ENCODE measurements around the gene ASXL3.

DNA sequence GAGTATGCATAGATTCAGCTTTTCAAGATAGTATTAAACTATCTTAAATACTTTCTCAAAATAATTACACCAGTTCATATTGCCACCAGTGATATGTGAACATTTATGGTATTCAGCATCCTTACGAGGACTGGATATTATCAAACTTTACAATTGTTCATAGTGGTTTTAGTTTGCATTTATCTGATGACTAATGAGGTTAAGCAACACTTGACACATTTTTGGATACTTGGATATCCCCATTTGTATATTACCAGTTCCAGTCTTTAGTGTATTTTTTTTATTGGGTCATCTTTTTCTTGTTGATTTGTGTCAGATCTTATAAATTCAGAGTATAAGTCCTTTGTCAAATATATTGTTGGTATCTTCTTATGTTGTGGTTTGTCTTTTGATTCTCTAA lies 128.4 kb downstream of the ASXL3 start:
- TF ChIP-seq POLR2AphosphoS5 (IDR thresholded peaks at IDR 0.05; ENCODE audit: low read depth, low read length) = no peak
- no peak for TF ChIP-seq POLR2A (IDR thresholded peaks at IDR 0.05; ENCODE audit: low read depth, low read length)
- no peak for TF ChIP-seq TAF1 (IDR thresholded peaks at IDR 0.05; ENCODE audit: low read depth, low read length)

Measured in GM12891 (cell line).